ENCODE results near the gene DLX6.

DNA sequence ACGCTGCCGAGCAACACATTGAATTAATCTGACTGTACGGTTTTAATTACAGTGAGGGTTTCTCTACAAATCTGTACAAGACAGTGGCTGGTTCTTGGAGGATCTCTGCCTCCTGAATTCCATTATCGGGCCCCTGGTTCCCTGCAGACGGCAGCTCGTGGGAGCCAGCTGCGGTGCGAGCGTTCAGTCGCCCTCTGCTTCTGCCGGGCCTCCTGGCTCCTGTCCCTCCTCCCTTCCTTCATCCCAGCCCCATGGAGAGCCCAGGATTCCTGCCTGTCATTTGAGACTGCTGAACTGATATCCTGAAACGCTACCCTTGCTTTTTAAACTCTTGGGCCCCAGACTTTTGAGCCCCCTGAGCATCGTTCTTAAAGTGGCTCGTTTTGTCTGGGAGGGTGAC, 6.6 kb upstream of the DLX6 start:
- TF ChIP-seq BCL11A (IDR thresholded peaks at IDR 0.05; ENCODE audit: low read depth in 2 of 2, low read length in 2 of 2): no peak
- TF ChIP-seq POLR2A (IDR thresholded peaks at IDR 0.05; ENCODE audit: control extremely low read depth in 1 of 2, low read depth in 2 of 2, low read length in 2 of 2): no peak
- TF ChIP-seq, protein P1, sequence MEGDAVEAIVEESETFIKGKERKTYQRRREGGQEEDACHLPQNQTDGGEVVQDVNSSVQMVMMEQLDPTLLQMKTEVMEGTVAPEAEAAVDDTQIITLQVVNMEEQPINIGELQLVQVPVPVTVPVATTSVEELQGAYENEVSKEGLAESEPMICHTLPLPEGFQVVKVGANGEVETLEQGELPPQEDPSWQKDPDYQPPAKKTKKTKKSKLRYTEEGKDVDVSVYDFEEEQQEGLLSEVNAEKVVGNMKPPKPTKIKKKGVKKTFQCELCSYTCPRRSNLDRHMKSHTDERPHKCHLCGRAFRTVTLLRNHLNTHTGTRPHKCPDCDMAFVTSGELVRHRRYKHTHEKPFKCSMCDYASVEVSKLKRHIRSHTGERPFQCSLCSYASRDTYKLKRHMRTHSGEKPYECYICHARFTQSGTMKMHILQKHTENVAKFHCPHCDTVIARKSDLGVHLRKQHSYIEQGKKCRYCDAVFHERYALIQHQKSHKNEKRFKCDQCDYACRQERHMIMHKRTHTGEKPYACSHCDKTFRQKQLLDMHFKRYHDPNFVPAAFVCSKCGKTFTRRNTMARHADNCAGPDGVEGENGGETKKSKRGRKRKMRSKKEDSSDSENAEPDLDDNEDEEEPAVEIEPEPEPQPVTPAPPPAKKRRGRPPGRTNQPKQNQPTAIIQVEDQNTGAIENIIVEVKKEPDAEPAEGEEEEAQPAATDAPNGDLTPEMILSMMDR (IDR thresholded peaks at IDR 0.05; ENCODE audit: control extremely low read depth in 1 of 3, insufficient read depth in 1 of 3, low read depth in 1 of 3, low read length in 3 of 3): no peak
- TF ChIP-seq, protein P2, sequence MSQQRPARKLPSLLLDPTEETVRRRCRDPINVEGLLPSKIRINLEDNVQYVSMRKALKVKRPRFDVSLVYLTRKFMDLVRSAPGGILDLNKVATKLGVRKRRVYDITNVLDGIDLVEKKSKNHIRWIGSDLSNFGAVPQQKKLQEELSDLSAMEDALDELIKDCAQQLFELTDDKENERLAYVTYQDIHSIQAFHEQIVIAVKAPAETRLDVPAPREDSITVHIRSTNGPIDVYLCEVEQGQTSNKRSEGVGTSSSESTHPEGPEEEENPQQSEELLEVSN (IDR thresholded peaks at IDR 0.05): no peak
- TF ChIP-seq RXRA (IDR thresholded peaks at IDR 0.05; ENCODE audit: insufficient read depth, low read depth, low read length): no peak
- TF ChIP-seq JUND (IDR thresholded peaks at IDR 0.05; ENCODE audit: low read length): no peak
